HG03175 (cell line): ENCODE data around the gene RAD21L1.

Experiments used
- ATAC-seq: cut with Tn5 transposase; IDR thresholded peaks from one replicate; pipeline ENCODE4 v1.9.1; 2021; ENCODE audit warnings: mild to moderate bottlenecking, moderate library complexity; ENCODE audit not compliant: unreplicated experiment

RAD21L1 gene

DNA sequence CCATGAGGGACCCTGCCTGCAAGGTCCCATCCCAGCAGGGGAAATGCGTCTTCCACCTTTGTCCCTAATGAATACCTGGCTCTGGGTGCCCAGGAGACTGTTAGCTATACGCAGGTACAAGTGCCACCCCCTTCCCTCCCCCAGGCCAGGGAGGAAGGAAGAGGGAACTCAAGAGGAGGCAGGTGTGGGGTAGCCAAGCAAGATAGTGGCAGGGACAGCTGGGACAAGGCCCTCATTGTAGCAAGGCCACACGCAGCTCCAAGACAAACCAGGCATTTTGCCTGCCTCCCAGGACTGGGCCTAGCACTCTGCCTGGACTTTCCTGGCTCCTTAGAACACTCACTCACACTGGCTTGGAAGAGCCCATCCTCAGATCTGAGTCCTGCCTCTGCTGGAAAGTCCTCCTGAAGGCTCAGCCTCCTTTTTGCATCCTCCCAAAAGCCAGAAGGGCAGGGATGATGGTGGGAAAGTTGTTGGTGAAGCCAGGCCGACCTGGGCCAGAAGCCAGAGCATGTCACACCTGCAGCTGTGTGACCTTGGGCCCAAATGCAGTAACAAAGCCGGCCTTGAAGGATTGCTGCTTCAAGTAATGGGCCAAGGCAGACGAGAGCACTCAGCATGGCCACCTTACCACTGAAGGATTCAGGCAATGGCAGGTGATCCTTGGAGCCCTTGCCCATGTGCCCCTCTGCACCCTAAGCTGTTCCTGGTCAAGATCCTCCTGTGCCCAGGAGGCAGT is 68.0 kb downstream of the RAD21L1 start:
- ATAC-seq = no peak

DNA sequence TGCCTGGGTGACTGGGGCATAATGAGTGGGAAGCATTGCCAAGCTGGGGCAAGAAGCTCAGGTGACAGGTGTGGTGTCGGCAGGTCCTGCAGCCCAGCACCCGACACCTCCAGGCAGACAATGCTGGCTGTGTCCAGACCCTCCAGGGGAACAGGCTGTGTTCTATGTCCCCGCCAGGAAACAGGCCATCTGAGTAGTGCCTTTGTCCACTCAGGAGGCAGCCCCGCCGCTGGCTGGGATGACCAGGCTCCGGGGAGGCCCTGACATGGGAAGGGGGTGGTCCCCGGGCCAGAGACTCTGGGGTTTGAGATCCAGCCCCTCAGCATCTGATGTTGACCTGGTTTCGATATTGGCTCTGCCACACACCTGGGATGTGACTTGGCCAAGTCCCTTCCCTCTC is 68.7 kb downstream of the RAD21L1 start:
- no peak for ATAC-seq

DNA sequence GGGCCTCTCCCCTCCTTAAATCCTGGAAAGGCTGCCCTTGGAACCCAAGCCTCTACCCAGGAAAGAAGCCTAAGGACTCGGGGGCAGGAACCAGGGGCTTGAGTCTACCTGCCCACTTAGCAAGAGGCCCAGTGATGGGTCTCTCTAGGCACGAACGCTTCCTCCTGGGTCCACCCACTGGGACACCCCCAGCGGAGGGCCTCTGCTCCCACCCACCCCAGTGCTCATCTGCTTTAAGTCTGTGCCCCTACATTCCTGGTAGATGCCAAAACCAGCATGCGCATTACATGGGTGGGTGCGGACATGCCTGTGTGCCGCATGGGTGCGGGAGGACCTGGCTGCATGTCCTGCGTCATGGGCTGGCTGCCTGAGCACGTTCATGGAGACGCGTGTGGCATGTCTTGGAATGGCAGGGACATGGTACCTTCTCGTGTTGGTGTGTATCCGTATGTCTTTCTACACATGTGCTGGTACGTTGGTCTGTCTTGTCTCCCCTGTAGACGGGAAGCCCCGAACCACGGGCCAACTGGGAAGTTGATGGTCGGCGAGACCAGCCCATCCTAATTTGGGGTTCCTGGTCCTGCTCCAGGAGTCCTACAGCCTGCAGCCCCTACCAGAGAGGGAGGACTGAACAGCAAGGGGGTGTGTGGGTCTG is 69.6 kb downstream of the RAD21L1 start:
- ATAC-seq = no peak

DNA sequence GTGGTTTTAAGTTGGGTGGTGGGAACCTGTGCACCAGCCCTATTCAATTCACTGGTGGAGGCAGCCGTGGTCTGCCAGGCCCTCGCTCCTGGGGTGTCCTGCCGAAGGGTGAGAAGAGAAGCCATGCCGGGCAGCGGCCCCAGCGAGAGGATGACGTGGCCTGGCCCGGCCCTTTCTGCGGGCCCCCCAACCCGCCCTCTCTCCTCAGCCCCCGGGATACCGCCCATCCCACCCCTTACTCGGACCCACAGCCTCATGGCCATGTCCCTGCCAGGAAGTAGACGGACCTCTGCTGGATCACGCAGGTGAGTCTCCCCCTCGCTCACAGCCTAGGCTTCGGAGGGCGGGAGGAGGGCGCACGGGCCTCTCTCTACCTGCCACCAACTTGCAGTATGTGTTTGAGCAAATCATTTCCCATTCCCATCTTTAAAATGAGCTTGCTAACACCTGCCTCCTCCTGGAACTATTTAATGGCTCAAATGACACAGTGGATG is 70.3 kb downstream of the RAD21L1 start:
- no peak for ATAC-seq

DNA sequence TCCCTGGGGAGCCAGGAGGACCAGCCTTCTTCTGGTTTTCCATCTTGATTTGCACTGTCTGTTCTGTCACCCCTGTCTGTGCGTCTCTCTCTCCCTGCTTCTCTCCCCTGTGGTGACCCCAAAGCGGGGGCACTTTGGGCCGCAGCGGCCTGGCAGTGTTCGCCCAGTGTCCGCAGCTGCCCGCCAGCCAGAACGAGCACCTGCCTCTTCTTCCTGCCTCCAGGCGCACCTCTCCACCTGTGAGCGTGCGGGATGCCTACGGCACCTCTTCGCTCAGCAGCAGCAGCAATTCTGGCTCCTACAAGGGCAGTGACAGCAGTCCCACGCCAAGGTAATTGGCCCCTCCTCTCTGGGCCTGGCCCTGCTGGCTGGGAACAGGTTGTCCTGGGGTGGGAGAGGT is 71.1 kb downstream of the RAD21L1 start:
- no peak for ATAC-seq

DNA sequence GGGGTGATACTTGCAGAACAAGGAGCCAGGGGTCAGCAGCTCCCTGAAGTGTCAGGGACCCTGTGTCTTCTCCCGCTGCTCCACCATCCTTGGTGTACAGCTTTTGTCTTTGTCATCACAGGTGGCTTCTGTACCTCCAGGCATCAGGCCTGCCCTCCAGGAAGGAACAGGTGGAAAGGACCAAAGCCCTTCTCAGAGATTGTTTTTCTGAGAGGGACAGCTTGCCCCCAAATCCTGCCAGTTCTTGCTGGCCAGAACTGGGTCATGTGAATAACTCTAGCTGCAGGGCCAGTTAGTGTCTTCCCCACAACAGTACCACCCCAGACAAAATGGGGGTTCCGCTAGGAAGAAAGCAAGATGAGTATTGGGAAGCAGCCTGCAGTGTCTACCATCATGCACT is 71.6 kb downstream of the RAD21L1 start:
- ATAC-seq = no peak

DNA sequence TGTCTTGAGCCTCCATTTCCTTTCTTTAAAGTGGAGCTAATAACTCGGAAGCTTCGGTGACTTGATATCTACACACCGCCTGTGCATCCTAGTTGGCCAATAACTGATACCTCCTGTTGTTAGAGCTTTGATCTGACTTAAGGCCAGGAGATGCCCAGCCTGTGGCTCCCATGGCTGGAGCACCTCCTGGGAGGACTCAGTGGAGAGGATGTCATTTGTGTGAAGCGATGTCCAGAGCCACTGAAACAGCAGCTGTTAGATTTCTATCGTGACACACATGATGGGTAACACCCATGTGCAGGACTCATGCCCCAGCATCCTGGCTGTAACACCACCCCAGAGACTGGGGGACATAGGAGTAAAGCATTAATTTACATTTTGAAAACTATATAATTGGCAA is 72.3 kb downstream of the RAD21L1 start:
- ATAC-seq = no peak

DNA sequence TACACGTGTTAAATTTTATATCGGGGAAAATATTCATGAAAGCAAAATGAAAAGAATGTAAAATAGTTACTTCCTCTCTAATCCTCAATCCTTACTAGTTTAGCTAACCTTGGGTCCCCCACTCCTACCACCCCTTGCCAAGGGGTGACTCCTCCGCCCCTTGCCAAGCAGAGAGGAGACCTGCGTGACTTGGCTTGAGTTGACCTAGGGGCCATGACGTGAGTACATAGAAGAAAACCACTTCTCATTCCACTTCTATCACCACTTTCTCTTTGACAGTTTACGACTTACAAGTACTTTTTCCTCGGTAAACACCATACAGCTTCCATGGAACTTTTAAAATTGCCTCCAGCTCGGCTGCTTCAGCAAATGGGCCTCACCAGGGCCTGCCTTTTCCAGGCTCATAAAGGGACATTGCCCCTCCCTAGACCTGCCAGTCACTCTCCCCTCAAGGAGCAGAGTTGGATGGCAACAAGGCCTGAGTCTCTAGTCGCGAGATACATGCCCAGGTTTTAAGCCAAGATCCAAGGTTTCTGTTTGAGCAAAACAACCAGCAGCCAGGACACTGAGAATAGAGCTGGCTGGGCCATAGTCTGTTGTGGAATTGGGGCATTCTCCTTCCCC is 73.2 kb downstream of the RAD21L1 start:
- ATAC-seq = no peak

DNA sequence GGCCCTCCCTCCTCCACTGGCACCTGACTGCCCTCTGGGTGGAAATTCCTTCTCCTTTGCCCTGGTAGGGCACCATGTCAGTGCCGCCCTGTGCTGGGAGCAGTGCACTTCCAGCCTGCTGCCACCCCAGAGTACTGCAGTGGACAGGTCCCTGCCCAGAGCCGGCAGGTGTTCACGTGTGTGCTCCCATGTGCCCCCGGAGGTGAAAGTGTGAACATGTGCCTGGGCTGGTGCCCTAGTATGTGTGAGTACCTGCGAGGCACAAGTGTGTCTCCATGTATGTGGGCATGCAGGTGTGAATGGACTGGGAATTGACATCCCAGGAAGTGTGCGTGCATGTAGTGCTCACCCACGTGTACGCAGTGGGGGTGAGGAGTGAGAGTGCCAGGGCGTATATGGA is 73.7 kb downstream of the RAD21L1 start:
- no peak for ATAC-seq

DNA sequence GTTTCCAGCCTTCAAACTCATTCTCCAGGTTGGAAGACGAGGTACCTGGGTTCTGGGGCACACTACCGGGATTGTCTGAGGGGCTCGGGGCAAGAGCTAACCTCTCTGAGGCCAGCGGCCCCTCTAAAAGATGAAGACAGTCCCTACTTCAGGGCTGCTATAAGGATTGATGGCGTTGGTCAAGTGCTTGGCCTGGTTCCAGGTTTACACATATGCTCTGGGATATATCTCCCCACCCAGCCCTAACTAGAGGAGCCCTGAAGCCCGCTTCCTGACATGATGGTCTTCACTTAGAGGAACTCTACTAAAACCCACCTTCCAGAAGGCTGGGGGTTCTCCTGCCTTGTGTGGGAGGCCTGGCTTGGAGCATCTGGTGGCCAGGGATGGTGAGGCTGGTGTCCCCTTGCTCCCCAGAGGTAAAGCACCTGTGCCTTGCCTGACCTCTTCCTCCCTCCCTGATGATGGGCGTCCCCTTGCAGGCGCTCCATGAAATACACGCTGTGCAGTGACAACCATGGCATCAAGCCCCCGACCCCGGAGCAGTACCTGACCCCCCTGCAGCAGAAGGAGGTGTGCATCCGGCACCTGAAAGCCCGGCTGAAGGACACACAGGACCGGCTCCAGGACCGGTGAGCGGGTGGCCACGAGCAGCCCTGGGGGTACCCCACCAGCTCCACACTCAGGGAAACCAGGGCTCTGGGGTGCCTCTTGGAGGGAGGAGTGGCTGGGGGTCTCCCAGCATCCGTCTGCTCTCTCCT is 74.4 kb downstream of the RAD21L1 start:
- no peak for ATAC-seq

DNA sequence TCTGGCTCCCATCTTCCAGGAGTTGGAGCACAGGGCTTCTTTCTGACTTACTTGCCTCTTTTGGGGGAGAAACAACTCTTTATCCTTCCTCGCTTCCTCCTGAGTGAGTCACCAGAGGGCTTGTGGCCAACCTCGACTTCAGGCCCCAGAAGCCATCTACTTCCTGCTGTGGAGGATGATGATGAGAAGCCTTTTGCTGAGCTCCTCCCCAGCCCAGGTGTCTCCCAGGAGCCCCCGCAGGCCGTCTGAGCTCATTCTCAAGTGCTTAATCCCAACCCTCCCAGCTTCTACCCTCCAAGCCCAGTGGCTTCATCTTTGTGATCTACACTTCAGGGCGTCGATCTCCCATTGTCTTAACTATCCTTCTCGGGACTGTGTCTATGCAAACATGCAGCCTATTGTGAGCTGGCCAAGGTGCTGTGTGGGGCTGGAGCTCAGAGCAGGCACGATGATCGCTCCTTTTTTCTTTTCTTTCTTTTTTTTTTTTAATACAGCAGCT is 75.2 kb downstream of the RAD21L1 start:
- ATAC-seq = no peak

DNA sequence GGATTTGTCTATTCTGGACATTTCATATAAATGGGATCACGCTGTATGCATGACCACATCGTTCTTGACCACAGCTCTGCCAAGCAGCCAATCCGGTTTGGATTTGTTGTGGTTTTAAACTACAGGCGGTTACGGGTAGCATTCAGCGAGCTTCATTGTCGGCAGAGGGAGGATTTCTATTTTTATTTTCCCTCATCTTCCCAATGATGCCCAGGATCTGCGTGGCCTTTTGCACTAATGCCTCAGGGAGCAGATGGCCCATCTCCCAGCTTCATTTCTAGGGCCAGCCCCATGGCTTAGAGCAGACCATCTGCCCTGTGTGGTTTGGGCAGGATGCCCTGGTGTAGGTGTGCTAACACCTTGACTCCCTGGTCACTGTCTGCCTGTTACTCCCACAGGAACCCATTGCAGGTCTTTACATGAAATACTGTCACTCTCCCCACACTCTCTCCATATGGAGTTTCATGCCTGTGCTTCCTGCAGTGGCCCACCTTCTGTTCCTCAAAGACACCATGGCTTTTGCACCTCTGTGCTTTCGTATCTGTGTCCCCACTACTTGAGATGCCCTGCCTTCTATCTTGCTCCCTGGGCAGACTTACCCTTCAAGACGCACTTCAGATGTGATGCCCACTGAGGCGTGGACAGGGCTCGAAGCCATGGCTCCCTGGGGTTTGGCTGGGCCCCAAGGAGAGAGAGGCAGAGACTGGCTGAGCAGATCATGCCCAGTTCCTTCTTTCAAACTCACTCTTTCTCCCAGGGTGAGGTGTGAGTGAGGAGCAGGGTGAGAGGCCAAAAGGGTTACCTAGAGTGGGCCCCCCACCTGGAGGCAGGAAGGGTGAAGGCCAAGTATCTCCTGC is 77.1 kb downstream of the RAD21L1 start:
- no peak for ATAC-seq

DNA sequence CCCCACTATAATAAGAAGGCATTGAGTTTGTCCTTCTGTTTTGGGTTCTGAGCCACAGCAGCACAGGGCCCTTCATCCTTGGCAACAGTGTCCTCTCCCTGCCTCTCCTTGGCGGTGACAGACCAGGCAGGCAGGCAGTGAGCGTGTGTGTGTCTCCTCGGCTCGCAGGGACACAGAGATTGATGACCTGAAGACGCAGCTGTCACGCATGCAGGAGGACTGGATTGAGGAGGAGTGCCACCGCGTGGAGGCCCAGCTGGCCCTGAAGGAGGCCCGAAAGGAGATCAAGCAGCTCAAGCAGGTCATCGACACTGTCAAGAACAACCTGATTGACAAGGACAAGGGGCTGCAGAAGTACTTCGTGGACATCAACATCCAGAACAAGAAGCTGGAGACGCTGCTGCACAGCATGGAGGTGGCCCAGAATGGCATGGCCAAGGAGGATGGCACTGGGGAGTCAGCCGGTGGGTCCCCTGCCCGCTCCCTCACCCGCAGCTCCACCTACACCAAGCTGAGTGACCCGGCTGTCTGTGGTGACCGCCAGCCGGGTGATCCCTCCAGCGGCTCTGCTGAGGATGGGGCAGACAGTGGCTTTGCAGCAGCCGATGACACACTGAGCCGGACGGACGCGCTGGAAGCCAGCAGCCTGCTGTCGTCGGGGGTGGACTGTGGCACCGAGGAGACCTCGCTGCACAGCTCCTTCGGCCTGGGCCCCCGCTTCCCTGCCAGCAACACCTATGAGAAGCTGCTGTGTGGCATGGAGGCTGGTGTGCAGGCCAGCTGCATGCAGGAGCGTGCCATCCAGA is 79.1 kb downstream of the RAD21L1 start:
- no peak for ATAC-seq
